Loucy (cell line): ENCODE data around the gene GRM5.

Experiments used
- H2AFZ ChIP-seq: fragments of 200-600 bp; sonication (generic); 2 replicates; pipeline ENCODE4 v1.6.0; 2016; ENCODE audit warnings: antibody characterized with exemption, mild to moderate bottlenecking, low read length, moderate library complexity
- H3F3A ChIP-seq: fragments of 200-600 bp; 2 replicates; pipeline ENCODE4 v1.6.0; 2016; ENCODE audit warnings: antibody characterized with exemption, low read depth, mild to moderate bottlenecking
- H3K27me3 ChIP-seq: fragments of 200-600 bp; sonication (generic); 2 replicates; pipeline ENCODE4 v1.6.1; 2014; ENCODE audit warnings: low read length, mild to moderate bottlenecking; ENCODE audit not compliant: insufficient read depth, poor library complexity, severe bottlenecking
- H3K36me3 ChIP-seq: fragments of 200-600 bp; sonication (generic); 2 replicates; pipeline ENCODE4 v1.6.1; 2016; ENCODE audit warnings: low read length; ENCODE audit not compliant: insufficient read depth
- H3K4me1 ChIP-seq: fragments of 200-600 bp; sonication (generic); 2 replicates; pipeline ENCODE4 v1.5.1; 2014; ENCODE audit warnings: low read length, mild to moderate bottlenecking; ENCODE audit not compliant: insufficient read depth, poor library complexity, severe bottlenecking
- H3K4me2 ChIP-seq: fragments of 200-600 bp; sonication (generic); 2 replicates; pipeline ENCODE4 v1.6.0; 2014; ENCODE audit warnings: antibody characterized with exemption, low read length, low read depth, mild to moderate bottlenecking; ENCODE audit not compliant: poor library complexity, severe bottlenecking
- H3K4me3 ChIP-seq: fragments of 200-600 bp; sonication (generic); 2 replicates; pipeline ENCODE4 v1.5.1; 2014; ENCODE audit warnings: low read length, mild to moderate bottlenecking, mixed read lengths; ENCODE audit not compliant: poor library complexity, severe bottlenecking
- H3K79me2 ChIP-seq: fragments of 200-600 bp; sonication (generic); 2 replicates; pipeline ENCODE4 v1.6.1; 2014; ENCODE audit warnings: low read length; ENCODE audit not compliant: insufficient read depth
- H3K9ac ChIP-seq: fragments of 200-600 bp; sonication (generic); 2 replicates; pipeline ENCODE4 v1.6.0; 2014; ENCODE audit warnings: mild to moderate bottlenecking, low read depth, low read length, moderate library complexity; ENCODE audit not compliant: poor library complexity, severe bottlenecking
- H3K9me2 ChIP-seq: fragments of 200-600 bp; sonication (generic); replicated peaks from 2 replicates; pipeline ENCODE4 v1.6.1; 2016; ENCODE audit warnings: low read depth, low read length, mixed read lengths
- H3K9me3 ChIP-seq: fragments of 200-600 bp; sonication (generic); 2 replicates; pipeline ENCODE4 v1.6.1; 2014; ENCODE audit warnings: mild to moderate bottlenecking, antibody characterized with exemption, low read length, low read depth; ENCODE audit not compliant: insufficient read depth
- H4K20me1 ChIP-seq: fragments of 200-600 bp; sonication (generic); 2 replicates; pipeline ENCODE4 v1.6.0; 2014; ENCODE audit warnings: antibody characterized with exemption, low read length, mild to moderate bottlenecking; ENCODE audit not compliant: insufficient read depth, poor library complexity, severe bottlenecking
- CTCF ChIP-seq: fragments of 200-600 bp; sonication (generic); conservative IDR thresholded peaks from 2 replicates; pipeline ENCODE4 v1.5.1; 2014; ENCODE audit warnings: mild to moderate bottlenecking, antibody characterized with exemption, low read length
- EZH2phosphoT487 ChIP-seq: fragments of 200-600 bp; IDR thresholded peaks from 2 replicates; pipeline ENCODE4 v1.6.1; 2018; ENCODE audit warnings: antibody characterized with exemption, mild to moderate bottlenecking, moderate library complexity, borderline replicate concordance

The GRM5 gene

GRCh38 chr11:88579466-88579865 is 486.3 kb downstream of the GRM5 start:
- H3K4me2 ChIP-seq = no peak overlapping the region
- H3F3A ChIP-seq = no peaks in the 10 kb centered on the region
- H4K20me1 ChIP-seq = no peaks in the 10 kb centered on the region
- no peaks in the 10 kb centered on the region for H3K9me3 ChIP-seq
- no peaks in the 10 kb centered on the region for H3K27me3 ChIP-seq
- H3K4me3 ChIP-seq = no peak overlapping the region
- H3K9ac ChIP-seq = no peak overlapping the region
- TF ChIP-seq EZH2phosphoT487 (no peak), CTCF (no peak)
- no peaks in the 10 kb centered on the region for H3K9me2 ChIP-seq
- H3K36me3 ChIP-seq = no peaks in the 10 kb centered on the region
- no peaks in the 10 kb centered on the region for H3K79me2 ChIP-seq
- no peaks in the 10 kb centered on the region for H3K4me1 ChIP-seq
- H2AFZ ChIP-seq = no peak overlapping the region

- Histone ChIP-seq H3K4me1 (no peaks in the 10 kb centered on the region), H3K9me2 (no peaks in the 10 kb centered on the region), H3K9ac (no peak overlapping the region), H3K4me3 (no peak overlapping the region), H4K20me1 (no peaks in the 10 kb centered on the region), H3K79me2 (no peaks in the 10 kb centered on the region), H3K4me2 (no peak overlapping the region), H3K36me3 (no peaks in the 10 kb centered on the region), H3K27me3 (no peaks in the 10 kb centered on the region), H2AFZ (no peak overlapping the region), H3F3A (no peaks in the 10 kb centered on the region), H3K9me3 (no peaks in the 10 kb centered on the region)
- TF ChIP-seq CTCF (no peak), EZH2phosphoT487 (no peak)
These were observed 489.0 kb downstream of the GRM5 start for GRCh38 chr11:88576741-88577140.

GRCh38 chr11:88575916-88576315 is 489.9 kb downstream of the GRM5 start:
- Histone ChIP-seq H3F3A (no peaks in the 10 kb centered on the region), H3K9ac (no peak overlapping the region), H3K9me2 (no peaks in the 10 kb centered on the region), H4K20me1 (no peaks in the 10 kb centered on the region), H2AFZ (no peak overlapping the region), H3K27me3 (no peaks in the 10 kb centered on the region), H3K4me2 (no peak overlapping the region), H3K9me3 (no peaks in the 10 kb centered on the region), H3K4me1 (no peaks in the 10 kb centered on the region), H3K79me2 (no peaks in the 10 kb centered on the region), H3K4me3 (no peak overlapping the region), H3K36me3 (no peaks in the 10 kb centered on the region)
- TF ChIP-seq CTCF (no peak), EZH2phosphoT487 (no peak)
